T-helper 17 cell (primary cell): ENCODE data around the gene FAM186B. TPM values are rescaled to one million over a fixed set of nuclear protein-coding genes. Genes with fewer than 3 reads are reported as not detected.

Source experiments
- ATAC-seq: fragments of 150-1000 bp; cut with Tn5 transposase; 2 replicates; pipeline ENCODE4 v1.10.0; 2021; ENCODE audit warnings: mild to moderate bottlenecking, moderate library complexity
- DNase-seq, 3 donors: peaks; one replicate each; pipeline versions ENCODE4 v3.0.0 to v3.0.0-alpha.2; 2020 to 2021
- H3K9me3 ChIP-seq: one replicate; pipeline ENCODE4 v1.7.0; 2013; ENCODE audit warnings: low read length, mild to moderate bottlenecking; ENCODE audit not compliant: control insufficient read depth, poor library complexity, severe bottlenecking
- H3K27ac Mint-ChIP-seq: one replicate; pipeline ENCODE4 v1.8.0; 2022; ENCODE audit warnings: mild to moderate bottlenecking, moderate library complexity, mixed read lengths
- H3K27me3 Mint-ChIP-seq: one replicate; pipeline ENCODE4 v1.8.0; 2022; ENCODE audit warnings: mixed read lengths
- H3K36me3 Mint-ChIP-seq: one replicate; pipeline ENCODE4 v1.8.0; 2022; ENCODE audit warnings: low read depth, mixed read lengths
- H3K4me1 Mint-ChIP-seq: one replicate; pipeline ENCODE4 v1.8.0; 2022; ENCODE audit warnings: mild to moderate bottlenecking, mixed read lengths
- H3K4me3 Mint-ChIP-seq: one replicate; pipeline ENCODE4 v1.8.0; 2022; ENCODE audit warnings: mild to moderate bottlenecking, moderate library complexity, mixed read lengths
- total RNA-seq, 4 donors: library from RNA in 2 of 4; stranded (reverse) in 2 of 4; gene quantifications; one replicate each; pipeline ENCODE4 v1.2.3 and lab custom pipeline; 2022 to 2026

The FAM186B gene
- total RNA-seq, 2 donors from 2014 or later: 0.37 to 0.39 TPM

DNA sequence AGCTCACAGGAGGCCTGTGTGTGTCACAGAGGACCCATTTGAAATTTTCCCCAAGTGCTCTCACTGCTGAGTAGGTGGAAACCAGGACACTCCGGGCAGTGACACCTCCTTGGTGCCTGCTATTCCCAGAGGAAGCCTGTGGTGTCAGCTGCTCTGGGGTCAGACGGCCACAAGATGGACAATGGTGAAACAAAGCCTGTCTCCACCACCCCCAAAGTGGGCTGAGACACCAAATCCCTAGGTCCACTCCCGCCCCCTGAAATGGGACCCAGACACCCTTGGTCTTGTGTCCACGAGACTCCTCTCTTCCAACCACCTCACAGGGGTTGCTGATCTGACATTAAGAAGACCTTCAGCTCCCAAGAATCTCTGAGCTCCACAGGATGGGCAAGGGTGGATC, 59.6 kb downstream of the FAM186B start:
- Mint-ChIP-seq H3K4me1 (peaks cover 28% of the 10 kb centered on the region), H3K27me3 (peaks cover 17% of the 10 kb centered on the region), H3K36me3 (no peaks in the 10 kb centered on the region), H3K4me3 (no peak overlapping the region), H3K27ac (no peak overlapping the region)
- ATAC-seq (no peak), DNase-seq (no peak)
- H3K9me3 ChIP-seq: no peaks in the 10 kb centered on the region

DNA sequence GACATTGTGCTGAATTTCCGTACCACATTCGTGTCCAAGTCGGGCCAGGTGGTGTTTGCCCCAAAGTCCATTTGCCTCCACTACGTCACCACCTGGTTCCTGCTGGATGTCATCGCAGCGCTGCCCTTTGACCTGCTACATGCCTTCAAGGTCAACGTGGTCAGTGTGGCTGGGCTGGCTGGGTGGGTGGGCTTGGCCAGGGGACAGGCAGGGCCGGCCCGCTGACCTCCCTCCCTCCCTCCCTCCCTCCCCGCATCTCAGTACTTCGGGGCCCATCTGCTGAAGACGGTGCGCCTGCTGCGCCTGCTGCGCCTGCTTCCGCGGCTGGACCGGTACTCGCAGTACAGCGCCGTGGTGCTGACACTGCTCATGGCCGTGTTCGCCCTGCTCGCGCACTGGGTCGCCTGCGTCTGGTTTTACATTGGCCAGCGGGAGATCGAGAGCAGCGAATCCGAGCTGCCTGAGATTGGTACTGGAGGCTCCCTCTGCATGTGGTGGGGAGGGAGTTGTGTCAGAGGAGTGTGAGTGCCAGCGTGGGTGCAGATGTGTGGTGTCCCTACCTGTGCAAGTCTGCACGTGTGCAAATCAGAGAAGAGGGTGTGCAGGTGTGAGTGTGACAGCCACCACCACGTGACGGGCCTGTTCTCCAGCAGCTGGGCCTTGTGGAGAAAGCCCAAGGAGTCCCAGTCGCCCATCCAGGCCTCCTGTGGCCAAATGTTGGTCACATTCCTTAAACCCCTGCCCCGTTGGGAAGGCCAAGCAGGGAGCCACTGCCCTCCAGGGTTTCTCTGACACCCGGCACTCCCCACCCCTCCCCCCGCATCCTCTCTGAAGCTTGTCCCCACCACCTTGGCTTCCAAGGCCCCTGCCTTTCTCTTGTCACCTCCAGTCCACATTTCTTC, 61.3 kb downstream of the FAM186B start:
- no peaks in the 10 kb centered on the region for H3K36me3 Mint-ChIP-seq
- no peak for DNase-seq
- peaks cover 32% of the 10 kb centered on the region for H3K4me1 Mint-ChIP-seq
- peaks cover 17% of the 10 kb centered on the region for H3K27me3 Mint-ChIP-seq
- no peak overlapping the region for H3K27ac Mint-ChIP-seq
- no peak overlapping the region for H3K4me3 Mint-ChIP-seq
- no peaks in the 10 kb centered on the region for H3K9me3 ChIP-seq
- no peak for ATAC-seq

DNA sequence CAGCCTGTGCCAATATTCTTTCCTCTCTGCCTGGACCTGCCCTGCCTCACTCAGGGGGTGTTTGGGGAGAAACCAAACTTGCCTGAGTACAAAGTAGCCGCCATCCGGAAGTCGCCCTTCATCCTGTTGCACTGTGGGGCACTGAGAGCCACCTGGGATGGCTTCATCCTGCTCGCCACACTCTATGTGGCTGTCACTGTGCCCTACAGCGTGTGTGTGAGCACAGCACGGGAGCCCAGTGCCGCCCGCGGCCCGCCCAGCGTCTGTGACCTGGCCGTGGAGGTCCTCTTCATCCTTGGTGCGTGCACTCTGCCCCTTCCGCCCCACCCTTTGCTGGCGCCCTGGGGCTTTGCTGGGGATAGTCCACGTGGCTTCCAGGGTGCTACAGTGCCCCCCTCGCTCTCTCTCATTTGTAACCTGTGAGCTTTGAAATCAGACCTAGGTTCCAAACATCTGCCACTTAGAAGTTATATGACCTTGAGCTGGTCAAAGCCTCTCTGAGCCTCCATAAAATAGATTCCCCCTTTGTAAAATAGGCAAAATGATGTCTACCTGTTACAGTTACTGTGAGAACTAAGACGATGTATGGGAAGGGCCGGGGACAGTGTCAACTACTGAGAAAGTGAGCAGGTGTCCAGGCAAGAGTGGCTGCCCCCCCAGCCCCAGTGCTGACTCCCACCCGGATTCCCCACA, 62.1 kb downstream of the FAM186B start:
- no peak overlapping the region for H3K4me3 Mint-ChIP-seq
- DNase-seq (no peak), ATAC-seq (no peak)

DNA sequence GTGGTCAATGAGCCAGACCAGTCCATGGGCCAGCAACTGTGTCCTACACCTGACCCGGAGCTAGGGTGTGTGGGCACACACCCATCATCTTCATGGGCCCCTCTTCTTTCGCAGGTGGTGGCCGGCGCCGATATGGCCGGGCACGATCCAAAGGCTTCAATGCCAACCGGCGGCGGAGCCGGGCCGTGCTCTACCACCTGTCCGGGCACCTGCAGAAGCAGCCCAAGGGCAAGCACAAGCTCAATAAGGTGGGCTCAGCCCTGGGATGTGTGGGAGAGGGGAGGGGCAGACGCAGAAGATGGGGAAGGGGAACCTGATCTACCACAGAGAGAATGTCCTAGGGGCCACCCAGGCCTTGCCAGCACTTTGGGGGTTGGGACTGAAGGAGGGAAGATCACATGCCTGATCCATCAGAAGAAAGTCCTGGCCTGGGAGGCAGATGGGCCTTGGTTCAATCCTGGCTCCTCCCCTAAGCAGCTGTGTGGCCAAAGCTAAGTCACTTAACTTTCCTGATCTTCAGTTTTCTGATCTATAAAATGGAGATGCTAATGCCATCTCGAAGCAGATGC, 62.8 kb downstream of the FAM186B start:
- Mint-ChIP-seq H3K4me1 (peaks cover 28% of the 10 kb centered on the region), H3K27me3 (peaks cover 9% of the 10 kb centered on the region), H3K4me3 (no peak overlapping the region), H3K27ac (peak overlapping the region; percentile 32), H3K36me3 (no peaks in the 10 kb centered on the region)
- DNase-seq (no peak), ATAC-seq (no peak)
- no peaks in the 10 kb centered on the region for H3K9me3 ChIP-seq

More for the DNA sequence above, 62.1 kb downstream of the FAM186B start:
- peaks cover 29% of the 10 kb centered on the region for H3K4me1 Mint-ChIP-seq
- peak overlapping the region; percentile 32 for H3K27ac Mint-ChIP-seq
- no peaks in the 10 kb centered on the region for H3K36me3 Mint-ChIP-seq
- H3K27me3 Mint-ChIP-seq: peaks cover 15% of the 10 kb centered on the region
- no peaks in the 10 kb centered on the region for H3K9me3 ChIP-seq

DNA sequence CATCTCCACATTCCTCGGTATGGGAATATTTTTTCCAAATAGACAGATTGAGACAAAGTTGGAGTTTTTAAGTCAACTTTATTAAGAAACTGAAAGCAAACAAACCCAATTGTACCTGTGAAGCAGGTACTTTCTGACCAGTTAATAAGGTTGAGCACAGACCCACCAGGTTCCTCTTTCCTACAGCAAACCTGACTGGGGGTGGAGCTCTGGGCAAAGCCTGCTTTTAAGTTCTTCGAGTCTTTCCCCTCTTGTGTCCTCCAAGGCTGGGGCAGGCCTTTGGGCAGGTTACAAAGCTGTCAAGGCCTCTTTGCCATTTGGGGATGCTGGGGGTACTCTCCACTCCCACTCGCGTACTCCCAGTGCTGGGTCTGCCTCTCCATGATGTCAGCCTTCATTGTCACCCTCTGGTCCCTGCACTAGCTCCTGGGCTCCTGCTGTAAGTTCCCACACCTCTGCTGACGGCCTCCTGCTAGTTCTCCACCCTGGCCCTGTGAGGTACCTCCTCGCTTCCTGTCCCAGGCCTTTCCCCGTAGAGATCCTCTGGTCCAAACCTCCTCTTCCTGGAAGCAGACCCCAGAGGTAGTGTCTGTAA, 63.4 kb downstream of the FAM186B start:
- DNase-seq (no peak), ATAC-seq (no peak)
- Mint-ChIP-seq H3K27ac (no peak overlapping the region), H3K36me3 (no peaks in the 10 kb centered on the region), H3K4me3 (no peak overlapping the region), H3K4me1 (peaks cover 28% of the 10 kb centered on the region), H3K27me3 (peaks cover 5% of the 10 kb centered on the region)
- H3K9me3 ChIP-seq: no peaks in the 10 kb centered on the region

DNA sequence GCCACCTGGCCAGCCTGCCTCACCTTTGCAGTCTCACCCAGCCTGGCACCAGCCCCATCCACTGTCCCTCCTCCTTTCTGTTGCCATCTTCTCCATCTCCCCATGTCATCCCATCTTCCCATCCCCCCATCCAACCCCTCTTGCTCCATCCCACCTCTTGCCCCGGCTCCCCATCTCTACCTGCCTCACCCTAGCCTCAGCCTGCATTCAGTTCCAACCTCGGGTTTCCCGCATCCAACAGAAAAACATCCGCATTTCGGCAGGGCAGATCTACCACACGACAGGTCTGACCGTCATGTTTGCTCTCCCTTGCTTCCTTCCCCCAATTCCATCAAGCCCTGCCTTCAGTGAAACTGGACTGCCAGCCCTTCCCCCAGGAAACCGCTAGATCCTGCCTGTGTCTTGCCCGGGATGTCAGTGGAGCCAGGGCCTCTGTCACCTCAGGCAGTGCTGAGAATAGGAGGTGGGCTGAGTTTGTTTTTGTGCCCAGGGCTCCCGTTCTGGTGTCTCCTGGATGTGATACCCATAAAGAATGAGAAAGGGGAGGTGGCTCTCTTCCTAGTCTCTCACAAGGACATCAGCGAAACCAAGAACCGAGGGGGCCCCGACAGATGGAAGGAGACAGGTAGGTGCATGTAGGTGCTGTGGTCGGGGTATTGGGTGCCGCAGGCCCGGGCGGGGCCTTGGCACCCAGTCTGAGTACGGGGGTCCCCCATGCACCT, 64.1 kb downstream of the FAM186B start:
- Mint-ChIP-seq H3K27me3 (peaks cover 5% of the 10 kb centered on the region), H3K4me3 (peak overlapping the region; percentile 63), H3K27ac (no peak overlapping the region), H3K36me3 (no peaks in the 10 kb centered on the region), H3K4me1 (peaks cover 30% of the 10 kb centered on the region)
- H3K9me3 ChIP-seq: no peaks in the 10 kb centered on the region
- ATAC-seq (no peak), DNase-seq (no peak)

DNA sequence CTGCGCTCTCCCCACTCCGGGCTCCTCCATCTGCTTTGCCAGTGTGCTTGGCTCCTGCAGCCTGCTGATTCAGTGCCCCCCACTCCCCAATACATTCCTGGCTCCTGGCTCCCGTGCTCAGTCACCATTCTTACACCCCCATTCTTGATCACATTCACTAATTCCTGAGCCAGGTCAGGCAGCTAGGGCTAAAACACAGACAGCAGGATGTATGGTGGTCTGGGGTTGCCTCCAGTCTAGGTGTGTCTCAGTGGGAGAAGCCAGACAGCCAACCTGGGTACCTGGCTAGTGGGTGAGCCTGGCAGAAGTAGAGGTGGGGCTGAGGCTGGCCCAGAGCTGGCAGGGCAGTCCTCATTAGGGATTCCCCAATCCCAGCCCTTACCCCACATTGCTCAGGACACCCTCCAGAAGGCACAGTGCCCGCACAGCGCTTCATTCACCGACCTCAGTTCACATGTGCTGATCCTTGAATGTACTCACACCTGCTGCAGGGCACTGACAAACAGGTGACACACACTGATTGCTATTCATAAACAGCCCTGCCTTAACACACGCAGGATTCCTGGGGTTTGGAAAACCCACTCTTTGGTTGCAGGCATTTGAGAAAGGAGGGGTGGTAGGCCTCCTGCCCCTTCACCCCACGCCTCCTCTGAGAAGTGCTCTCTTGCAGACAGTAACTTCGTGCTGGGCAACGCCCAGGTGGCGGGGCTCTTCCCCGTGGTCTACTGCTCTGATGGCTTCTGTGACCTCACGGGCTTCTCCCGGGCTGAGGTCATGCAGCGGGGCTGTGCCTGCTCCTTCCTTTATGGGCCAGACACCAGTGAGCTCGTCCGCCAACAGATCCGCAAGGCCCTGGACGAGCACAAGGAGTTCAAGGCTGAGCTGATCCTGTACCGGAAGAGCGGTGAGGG, 65.0 kb downstream of the FAM186B start:
- no peak for DNase-seq
- Mint-ChIP-seq H3K36me3 (no peaks in the 10 kb centered on the region), H3K4me3 (peak overlapping the region; percentile 80), H3K27me3 (peaks cover 5% of the 10 kb centered on the region), H3K27ac (peak overlapping the region; percentile 74), H3K4me1 (peaks cover 30% of the 10 kb centered on the region)
- ATAC-seq: no peak
- H3K9me3 ChIP-seq: no peaks in the 10 kb centered on the region

DNA sequence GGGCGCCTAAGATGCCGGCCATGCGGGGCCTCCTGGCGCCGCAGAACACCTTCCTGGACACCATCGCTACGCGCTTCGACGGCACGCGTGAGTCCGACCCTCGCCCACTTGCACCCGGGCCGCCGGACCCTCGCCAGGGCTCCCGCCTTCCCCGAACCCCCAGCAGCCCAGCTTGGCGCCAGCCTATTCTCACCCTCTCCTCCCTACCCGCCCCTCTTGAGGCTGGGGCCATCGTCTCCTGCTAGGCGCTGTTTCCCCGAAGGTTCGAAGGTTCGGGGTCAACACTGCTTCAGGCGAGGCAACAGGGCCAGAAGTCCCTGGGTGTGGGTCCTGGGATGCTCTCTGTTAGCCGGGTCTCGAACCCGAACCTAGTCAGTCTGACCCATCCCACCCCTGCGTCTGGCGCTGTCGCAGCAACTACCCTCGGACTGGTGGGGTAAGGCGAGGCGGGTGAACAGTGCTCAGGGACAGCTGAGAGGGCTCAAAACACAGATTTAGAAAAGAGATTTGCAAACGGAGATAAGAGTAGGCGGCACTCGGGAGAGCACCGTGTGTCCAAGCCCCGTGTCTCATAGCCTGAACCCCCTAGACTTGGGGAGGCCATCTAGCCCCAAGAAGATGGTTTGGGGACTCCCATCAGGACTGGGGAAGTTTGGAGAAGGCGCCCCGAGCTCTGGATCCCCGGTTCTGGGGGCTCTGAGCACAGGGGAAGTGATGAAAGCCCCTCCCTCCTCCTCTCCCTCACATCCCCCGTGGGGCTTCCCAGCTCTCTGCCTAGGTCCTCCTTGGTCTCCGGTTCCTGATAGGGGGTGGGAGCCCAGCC, 65.8 kb downstream of the FAM186B start:
- Mint-ChIP-seq H3K36me3 (no peaks in the 10 kb centered on the region), H3K27ac (peak overlapping the region; percentile 74), H3K27me3 (no peaks in the 10 kb centered on the region), H3K4me3 (peak overlapping the region; percentile 80), H3K4me1 (peaks cover 29% of the 10 kb centered on the region)
- no peaks in the 10 kb centered on the region for H3K9me3 ChIP-seq
- DNase-seq (no peak), ATAC-seq (no peak)

DNA sequence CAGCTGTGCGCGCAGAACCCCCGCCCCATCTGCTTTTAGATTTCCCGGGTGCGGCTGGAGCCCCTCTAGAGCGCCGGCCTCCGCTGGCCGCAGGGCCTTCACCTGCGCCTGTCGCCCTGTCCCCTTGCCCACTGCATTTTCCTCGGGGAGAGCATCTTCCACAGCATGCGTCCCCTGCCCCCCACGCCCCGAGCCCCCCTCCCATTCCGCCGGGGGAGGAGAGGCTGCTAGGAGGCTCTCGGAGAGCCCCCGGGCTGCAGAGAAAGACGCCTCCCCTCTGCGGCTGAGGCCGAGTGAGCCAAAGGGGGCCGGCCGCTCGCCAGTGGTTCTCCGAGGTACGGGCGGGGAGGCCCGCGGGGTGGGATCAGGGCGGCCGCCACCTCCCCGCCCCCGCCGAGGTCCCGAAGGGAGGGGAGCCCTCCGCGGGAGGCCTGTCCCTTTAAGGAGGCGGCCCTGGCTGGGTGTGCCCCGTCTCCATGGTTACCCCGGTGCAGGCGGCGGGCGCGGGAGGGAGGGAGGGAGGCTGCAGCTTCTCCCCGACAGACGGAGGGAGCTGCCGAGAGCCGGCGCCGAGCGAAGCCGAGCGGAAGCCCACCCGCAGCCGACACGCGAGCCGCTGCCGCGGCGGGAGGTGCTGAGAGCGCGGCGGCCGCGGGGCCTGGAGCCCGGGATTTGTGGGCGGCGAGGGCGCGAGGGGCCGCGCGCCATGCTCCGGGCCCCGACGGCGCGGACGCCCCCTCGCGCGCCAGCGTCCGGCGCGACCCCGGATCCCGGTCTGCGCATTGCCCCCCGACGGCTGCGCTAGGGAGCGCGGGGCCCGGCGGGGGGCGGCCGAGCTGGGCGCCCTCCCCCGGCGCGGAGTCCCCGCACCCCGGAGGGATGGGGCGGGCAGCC, 66.7 kb downstream of the FAM186B start, which contains the start of gene KCNH3:
Gene KCNH3 (plus strand): TSS at position 521 of the 894 bp plus-strand sequence. CDS start 387 bp downstream, outside the sequence.
- Mint-ChIP-seq H3K27ac (peak within 1 kb of the TSS; percentile 74), H3K4me1 (peaks cover 27% of the 10 kb centered on the region), H3K27me3 (no peaks in the 10 kb centered on the region), H3K36me3 (no peaks in the 10 kb centered on the region), H3K4me3 (peak within 1 kb of the TSS; percentile 85)
- no peaks in the 10 kb centered on the region for H3K9me3 ChIP-seq
- peak; percentile 91 for ATAC-seq
- DNase-seq: peak; percentile 80 to 87 (median 86)

DNA sequence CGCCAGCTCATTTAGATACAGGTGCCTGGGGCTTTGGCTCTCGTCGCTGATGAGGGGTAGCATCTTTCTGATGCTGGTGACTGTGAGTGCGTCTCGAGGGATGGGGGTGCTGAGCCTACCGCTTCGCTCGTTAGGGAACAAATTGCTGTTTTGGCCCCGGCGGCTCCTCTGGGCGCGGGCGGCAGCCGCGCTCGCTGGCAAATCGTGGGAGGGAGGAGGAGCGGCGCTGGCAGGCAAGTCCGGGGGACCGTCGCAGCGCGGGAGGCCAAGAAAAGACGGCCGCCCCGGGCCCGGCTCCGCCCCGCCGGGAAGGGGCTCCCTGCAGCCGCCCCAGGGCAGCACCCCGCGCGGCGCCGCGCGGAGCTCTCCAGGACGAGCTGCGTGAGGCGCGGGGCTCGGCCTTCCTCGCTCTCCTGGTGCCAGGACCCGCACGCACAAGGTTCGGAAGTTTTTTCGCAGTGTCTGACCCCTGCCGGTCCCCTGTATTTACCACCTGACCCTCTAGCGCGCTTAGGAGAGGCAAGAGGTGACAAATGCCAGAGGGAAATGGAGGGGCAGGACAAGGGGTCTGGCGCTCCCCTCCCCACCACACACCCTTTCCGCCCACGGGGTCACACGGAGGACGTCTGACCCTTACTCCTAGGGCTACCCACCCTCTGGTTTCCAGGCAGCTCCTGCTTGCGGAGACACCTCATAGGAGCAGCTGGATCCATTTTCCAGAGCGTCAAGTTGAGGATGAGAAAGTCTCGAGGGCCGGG, 67.5 kb downstream of the FAM186B start:
- Mint-ChIP-seq H3K4me1 (peaks cover 22% of the 10 kb centered on the region), H3K27ac (no peak overlapping the region), H3K4me3 (peak overlapping the region; percentile 85), H3K27me3 (no peaks in the 10 kb centered on the region), H3K36me3 (no peaks in the 10 kb centered on the region)
- ATAC-seq: peak; percentile 18
- H3K9me3 ChIP-seq: no peaks in the 10 kb centered on the region
- DNase-seq: peak in 1 of 3 donors; percentile 31
